ENCODE results near the gene BTBD9.

The BTBD9 gene

DNA sequence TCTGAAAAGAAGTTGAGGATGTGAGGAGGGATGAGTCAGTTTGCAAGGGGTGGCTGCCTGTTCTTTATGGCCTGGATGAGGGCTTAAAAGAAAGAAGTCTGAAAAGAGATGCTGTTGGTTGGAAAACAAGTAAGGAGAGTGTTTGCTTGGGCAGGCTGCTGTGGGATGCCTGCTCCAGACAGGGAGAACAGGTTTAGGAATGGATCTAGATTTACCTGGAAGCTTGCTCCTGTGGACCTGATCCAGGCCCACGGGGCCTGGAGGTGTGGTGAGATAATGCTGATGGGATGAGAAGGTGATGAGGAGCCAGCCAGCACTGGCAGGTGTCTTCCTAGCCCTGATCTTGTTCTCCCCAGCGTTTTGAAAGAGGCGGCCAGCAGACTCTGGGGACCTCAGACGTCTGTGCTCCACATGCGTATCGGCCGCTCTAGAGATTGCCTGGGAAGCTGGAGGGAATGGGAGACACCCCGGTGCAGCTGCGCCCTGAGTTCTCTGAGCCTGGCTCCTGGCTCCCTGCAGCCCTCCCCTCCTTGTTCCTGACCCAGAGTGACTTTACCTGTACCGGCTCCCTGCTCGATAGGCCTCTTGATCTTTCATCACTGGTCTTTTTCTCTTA, 488.9 kb downstream of the BTBD9 start:
- Histone ChIP-seq H3K27me3 (ENCODE audit: control insufficient read depth in 5 of 5, insufficient read depth in 4 of 5, low read length in 5 of 5) (no peaks in the 10 kb centered on the region), H3K27ac (ENCODE audit: low read depth, low read length) (no peak overlapping the region), H3K9ac (ENCODE audit: low read length in 5 of 5) (no peak overlapping the region), H3K36me3 (ENCODE audit: control insufficient read depth in 5 of 5, insufficient read depth in 5 of 5, low read length in 5 of 5) (peaks cover 4 to 34% (median 17%) of the 10 kb centered on the region in 5 donors), H3K9me3 (ENCODE audit: control insufficient read depth in 5 of 5, low read length in 5 of 5) (no peaks in the 10 kb centered on the region), H3K4me1 (ENCODE audit: control insufficient read depth in 5 of 5, insufficient read depth in 5 of 5, low read length in 5 of 5) (peaks cover 0 to 37% (median 20%) of the 10 kb centered on the region in 5 donors), H3K4me3 (ENCODE audit: low read depth in 1 of 5, low read length in 5 of 5) (no peak overlapping the region)

DNA sequence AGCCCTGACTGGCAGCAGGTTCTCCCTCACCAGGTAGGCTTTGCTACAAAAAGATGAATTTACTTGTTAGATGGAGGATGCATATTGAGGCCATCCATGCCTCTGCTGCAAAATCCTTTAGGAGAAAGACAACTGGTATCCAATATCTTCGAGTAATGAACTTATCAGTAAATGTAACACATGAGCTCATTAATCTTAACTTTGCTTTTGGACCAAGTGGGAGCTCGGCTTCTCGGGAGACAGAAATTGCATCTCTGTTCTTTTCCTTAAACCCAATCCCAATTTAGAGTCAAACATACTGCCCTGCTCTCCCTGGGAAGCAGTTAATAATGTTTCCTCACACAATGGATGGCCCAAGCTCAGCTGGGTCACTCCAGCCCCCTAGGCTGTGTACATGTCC, 489.7 kb downstream of the BTBD9 start:
- no peak overlapping the region for H3K4me3 ChIP-seq (ENCODE audit: low read depth in 1 of 5, low read length in 5 of 5)
- H3K36me3 ChIP-seq (ENCODE audit: control insufficient read depth in 5 of 5, insufficient read depth in 5 of 5, low read length in 5 of 5), result peaks cover 4 to 35% (median 19%) of the 10 kb centered on the region in 5 donors
- no peaks in the 10 kb centered on the region for H3K27me3 ChIP-seq (ENCODE audit: control insufficient read depth in 5 of 5, insufficient read depth in 4 of 5, low read length in 5 of 5)
- H3K9me3 ChIP-seq (ENCODE audit: control insufficient read depth in 5 of 5, low read length in 5 of 5), result no peaks in the 10 kb centered on the region
- H3K27ac ChIP-seq (ENCODE audit: low read depth, low read length), result no peak overlapping the region
- H3K9ac ChIP-seq (ENCODE audit: low read length in 5 of 5), result no peak overlapping the region
- H3K4me1 ChIP-seq (ENCODE audit: control insufficient read depth in 5 of 5, insufficient read depth in 5 of 5, low read length in 5 of 5), result peaks cover 0 to 30% (median 13%) of the 10 kb centered on the region in 5 donors

DNA sequence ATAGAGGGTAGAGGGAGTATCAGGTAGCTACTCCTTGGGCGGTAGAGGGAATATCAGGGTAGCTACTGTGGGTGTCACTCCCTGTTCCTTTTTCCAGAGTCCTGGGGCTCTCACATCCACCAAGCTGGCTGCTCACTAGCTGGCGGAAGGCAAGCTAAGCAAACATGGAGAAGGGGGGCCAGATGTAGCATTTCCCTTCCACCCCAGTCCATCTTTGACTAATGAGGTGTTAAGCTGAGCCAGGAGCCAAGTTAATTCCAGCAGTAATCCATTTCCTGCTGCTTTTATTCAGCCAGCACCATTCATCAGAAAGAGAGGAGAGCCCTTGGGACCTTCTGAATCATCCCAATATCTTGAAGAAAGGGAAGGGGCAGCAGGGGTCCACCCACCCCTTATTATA, 490.2 kb downstream of the BTBD9 start:
- H3K27me3 ChIP-seq (ENCODE audit: control insufficient read depth in 5 of 5, insufficient read depth in 4 of 5, low read length in 5 of 5), result no peaks in the 10 kb centered on the region
- H3K9me3 ChIP-seq (ENCODE audit: control insufficient read depth in 5 of 5, low read length in 5 of 5), result no peaks in the 10 kb centered on the region
- no peak overlapping the region for H3K27ac ChIP-seq (ENCODE audit: low read depth, low read length)
- H3K4me3 ChIP-seq (ENCODE audit: low read depth in 1 of 5, low read length in 5 of 5), result no peak overlapping the region
- H3K9ac ChIP-seq (ENCODE audit: low read length in 5 of 5), result no peak overlapping the region
- H3K36me3 ChIP-seq (ENCODE audit: control insufficient read depth in 5 of 5, insufficient read depth in 5 of 5, low read length in 5 of 5), result peaks cover 4 to 36% (median 21%) of the 10 kb centered on the region in 5 donors
- H3K4me1 ChIP-seq (ENCODE audit: control insufficient read depth in 5 of 5, insufficient read depth in 5 of 5, low read length in 5 of 5), result peaks cover 0 to 25% (median 8%) of the 10 kb centered on the region in 5 donors

DNA sequence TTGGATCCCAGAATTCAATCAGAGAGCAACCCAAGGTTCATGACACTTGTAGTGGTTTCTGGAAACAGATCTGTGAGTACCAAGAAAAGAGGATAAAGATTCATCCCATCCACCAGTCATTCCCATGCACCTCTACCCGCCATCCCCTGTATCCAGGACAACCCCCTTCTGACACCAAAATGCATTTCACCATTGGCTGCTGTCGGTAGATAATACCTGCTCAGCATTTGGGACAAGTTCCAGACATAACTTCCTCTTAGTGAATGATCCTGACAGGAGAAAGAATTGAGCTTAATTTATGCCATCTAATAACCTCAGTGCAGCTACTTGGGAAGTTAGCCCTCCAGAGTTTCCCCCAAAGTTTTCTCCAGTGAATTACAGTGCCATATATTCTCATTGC, 491.1 kb downstream of the BTBD9 start:
- H3K9ac ChIP-seq (ENCODE audit: low read length in 5 of 5), result no peak overlapping the region

DNA sequence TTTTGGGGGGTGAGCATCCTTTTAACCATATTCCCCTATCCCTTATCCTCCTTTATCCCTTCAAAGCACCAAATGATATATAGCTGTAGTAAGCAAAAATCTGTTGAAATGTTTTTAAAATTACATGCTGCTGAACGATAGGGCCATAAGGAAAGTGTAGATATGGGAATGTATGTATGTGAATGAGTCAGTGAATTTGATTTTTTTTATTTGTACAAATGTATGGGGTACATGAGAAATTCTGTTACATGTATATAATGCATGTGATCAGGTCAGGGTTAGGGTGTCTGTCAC, 493.0 kb downstream of the BTBD9 start:
- Histone ChIP-seq H3K27me3 (ENCODE audit: control insufficient read depth in 5 of 5, insufficient read depth in 4 of 5, low read length in 5 of 5) (no peaks in the 10 kb centered on the region), H3K9me3 (ENCODE audit: control insufficient read depth in 5 of 5, low read length in 5 of 5) (no peaks in the 10 kb centered on the region), H3K4me3 (ENCODE audit: low read depth in 1 of 5, low read length in 5 of 5) (no peak overlapping the region), H3K4me1 (ENCODE audit: control insufficient read depth in 5 of 5, insufficient read depth in 5 of 5, low read length in 5 of 5) (peaks cover 0 to 15% (median 8%) of the 10 kb centered on the region in 5 donors), H3K36me3 (ENCODE audit: control insufficient read depth in 5 of 5, insufficient read depth in 5 of 5, low read length in 5 of 5) (peaks cover 4 to 13% (median 7%) of the 10 kb centered on the region in 5 donors), H3K27ac (ENCODE audit: low read depth, low read length) (no peak overlapping the region), H3K9ac (ENCODE audit: low read length in 5 of 5) (no peak overlapping the region)

More for the DNA sequence above, 491.1 kb downstream of the BTBD9 start:
- Histone ChIP-seq H3K36me3 (ENCODE audit: control insufficient read depth in 5 of 5, insufficient read depth in 5 of 5, low read length in 5 of 5) (peaks cover 4 to 32% (median 19%) of the 10 kb centered on the region in 5 donors), H3K27me3 (ENCODE audit: control insufficient read depth in 5 of 5, insufficient read depth in 4 of 5, low read length in 5 of 5) (no peaks in the 10 kb centered on the region), H3K27ac (ENCODE audit: low read depth, low read length) (no peak overlapping the region), H3K4me1 (ENCODE audit: control insufficient read depth in 5 of 5, insufficient read depth in 5 of 5, low read length in 5 of 5) (peaks cover 0 to 17% (median 7%) of the 10 kb centered on the region in 5 donors), H3K9me3 (ENCODE audit: control insufficient read depth in 5 of 5, low read length in 5 of 5) (no peaks in the 10 kb centered on the region), H3K4me3 (ENCODE audit: low read depth in 1 of 5, low read length in 5 of 5) (no peak overlapping the region)

DNA sequence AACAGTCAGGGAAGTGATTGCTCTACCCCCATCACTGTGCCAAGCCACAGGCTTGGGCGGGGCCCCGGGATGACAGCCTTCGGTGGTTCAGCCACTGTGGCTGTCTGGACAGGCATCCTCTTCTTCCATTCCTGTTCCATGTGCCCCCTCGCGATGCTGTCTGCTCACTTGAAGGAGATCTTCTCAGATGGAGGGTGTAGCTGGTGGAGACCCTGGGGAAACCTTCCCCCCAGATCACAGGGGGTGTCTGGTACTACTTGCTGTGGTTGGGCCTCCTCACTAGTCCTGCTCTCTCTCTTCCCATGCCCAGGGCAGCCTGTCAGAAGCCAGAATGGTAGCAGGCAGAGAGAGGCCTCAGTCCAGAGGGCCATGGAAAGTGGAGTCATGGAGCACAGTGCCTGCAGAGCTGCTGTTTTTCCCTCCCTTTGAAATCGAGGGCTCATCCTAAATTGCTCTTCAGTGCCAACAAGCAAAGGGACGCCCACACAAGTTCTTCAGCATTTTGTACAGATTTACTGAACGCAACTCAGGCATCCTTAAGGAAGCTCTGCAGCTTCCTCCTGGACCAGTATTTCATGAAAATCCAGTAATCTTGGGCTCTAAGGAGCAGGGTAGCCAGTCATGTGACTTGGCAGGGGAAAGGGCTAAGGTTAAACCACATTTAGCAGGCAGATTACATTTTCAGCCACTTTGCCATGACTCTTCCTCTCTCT, 493.6 kb downstream of the BTBD9 start:
- Histone ChIP-seq H3K9ac (ENCODE audit: low read length in 5 of 5) (no peak overlapping the region), H3K27me3 (ENCODE audit: control insufficient read depth in 5 of 5, insufficient read depth in 4 of 5, low read length in 5 of 5) (no peaks in the 10 kb centered on the region), H3K36me3 (ENCODE audit: control insufficient read depth in 5 of 5, insufficient read depth in 5 of 5, low read length in 5 of 5) (peaks cover 4 to 8% (median 6%) of the 10 kb centered on the region in 5 donors), H3K9me3 (ENCODE audit: control insufficient read depth in 5 of 5, low read length in 5 of 5) (no peaks in the 10 kb centered on the region), H3K4me1 (ENCODE audit: control insufficient read depth in 5 of 5, insufficient read depth in 5 of 5, low read length in 5 of 5) (peaks cover 0 to 15% (median 8%) of the 10 kb centered on the region in 5 donors), H3K27ac (ENCODE audit: low read depth, low read length) (no peak overlapping the region), H3K4me3 (ENCODE audit: low read depth in 1 of 5, low read length in 5 of 5) (no peak overlapping the region)

DNA sequence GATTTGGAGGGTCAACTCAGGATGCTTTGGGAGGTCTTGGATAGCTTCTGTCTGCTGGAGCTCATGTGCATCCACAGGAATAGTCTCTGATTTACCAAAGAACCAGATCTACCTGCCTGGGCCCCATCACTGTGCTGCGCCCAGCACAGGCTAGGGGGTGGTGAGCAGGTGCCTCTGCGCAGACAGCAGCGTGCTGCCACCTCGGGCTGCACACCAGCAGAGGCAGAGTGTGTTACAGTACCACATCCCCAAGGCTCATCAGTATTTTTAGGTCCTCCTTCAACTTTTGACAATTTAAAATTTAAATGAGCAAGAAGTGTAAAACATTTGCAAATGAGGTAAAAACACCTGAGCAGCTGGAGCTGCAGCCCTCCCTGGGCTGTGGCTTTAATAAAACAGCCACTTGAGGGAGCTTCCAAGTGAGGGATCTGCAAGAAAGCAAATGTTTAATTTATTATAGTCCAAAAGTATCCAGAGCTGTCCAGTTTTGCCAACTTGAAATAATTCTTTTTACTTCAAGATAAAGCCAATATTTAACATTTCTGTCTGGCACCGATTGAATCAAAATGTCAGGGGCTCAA, 495.3 kb downstream of the BTBD9 start:
- no peaks in the 10 kb centered on the region for H3K9me3 ChIP-seq (ENCODE audit: control insufficient read depth in 5 of 5, low read length in 5 of 5)
- H3K4me3 ChIP-seq (ENCODE audit: low read depth in 1 of 5, low read length in 5 of 5), result no peak overlapping the region
- no peak overlapping the region for H3K9ac ChIP-seq (ENCODE audit: low read length in 5 of 5)
- H3K27ac ChIP-seq (ENCODE audit: low read depth, low read length), result no peak overlapping the region
- peaks cover 2 to 7% (median 5%) of the 10 kb centered on the region in 5 donors for H3K36me3 ChIP-seq (ENCODE audit: control insufficient read depth in 5 of 5, insufficient read depth in 5 of 5, low read length in 5 of 5)
- H3K27me3 ChIP-seq (ENCODE audit: control insufficient read depth in 5 of 5, insufficient read depth in 4 of 5, low read length in 5 of 5), result no peaks in the 10 kb centered on the region
- peaks cover 0 to 11% (median 8%) of the 10 kb centered on the region in 5 donors for H3K4me1 ChIP-seq (ENCODE audit: control insufficient read depth in 5 of 5, insufficient read depth in 5 of 5, low read length in 5 of 5)

DNA sequence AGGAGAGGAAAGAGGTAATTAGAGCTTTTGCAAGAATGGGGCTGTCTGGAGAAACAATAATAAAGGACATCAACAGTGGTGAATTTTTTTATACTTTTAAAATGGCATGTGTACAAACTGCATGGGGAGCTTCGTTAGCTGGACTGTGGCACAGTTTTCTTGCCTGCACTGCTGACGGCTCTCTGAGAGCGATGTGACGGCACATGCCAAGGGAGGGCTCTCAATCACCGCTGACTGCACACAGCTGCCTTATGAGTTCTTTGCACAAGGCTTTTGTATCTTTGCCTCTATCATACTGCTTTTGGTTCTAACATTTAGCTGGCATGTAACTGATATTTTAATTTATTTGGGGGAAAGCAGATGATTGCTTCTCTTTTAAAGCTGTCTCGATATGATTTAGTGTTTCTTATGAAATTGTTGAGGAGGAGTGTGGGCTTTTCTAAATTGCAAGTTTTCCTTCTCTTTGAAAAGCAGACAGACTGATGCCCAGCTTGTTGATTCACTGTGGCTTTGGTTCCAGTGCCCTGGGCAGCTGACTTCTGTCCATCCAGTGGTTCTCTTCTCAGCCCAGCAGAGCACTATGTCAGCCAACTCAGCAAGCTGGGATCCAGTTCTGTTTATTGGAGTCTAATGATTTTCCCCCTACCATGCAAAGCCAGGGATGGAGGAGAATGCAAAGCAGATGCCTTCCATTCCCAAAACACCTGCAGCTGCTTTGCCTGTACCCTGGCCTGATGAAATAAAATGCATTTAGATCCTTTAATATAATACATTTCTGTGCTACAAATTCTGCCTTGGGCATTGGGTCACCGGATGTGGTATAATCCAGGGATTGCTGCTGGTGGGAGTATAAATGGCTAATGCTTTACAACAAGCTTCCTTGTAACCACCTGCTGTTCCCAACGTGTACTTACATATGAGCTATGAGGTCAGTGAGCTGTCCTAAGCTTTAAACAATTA, 496.3 kb downstream of the BTBD9 start:
- H3K27ac ChIP-seq (ENCODE audit: low read depth, low read length), result no peak overlapping the region
- no peaks in the 10 kb centered on the region for H3K9me3 ChIP-seq (ENCODE audit: control insufficient read depth in 5 of 5, low read length in 5 of 5)
- H3K9ac ChIP-seq (ENCODE audit: low read length in 5 of 5), result no peak overlapping the region
- H3K27me3 ChIP-seq (ENCODE audit: control insufficient read depth in 5 of 5, insufficient read depth in 4 of 5, low read length in 5 of 5), result no peaks in the 10 kb centered on the region
- peaks cover 0 to 9% (median 0%) of the 10 kb centered on the region in 5 donors for H3K4me1 ChIP-seq (ENCODE audit: control insufficient read depth in 5 of 5, insufficient read depth in 5 of 5, low read length in 5 of 5)
- H3K4me3 ChIP-seq (ENCODE audit: low read depth in 1 of 5, low read length in 5 of 5), result no peak overlapping the region
- H3K36me3 ChIP-seq (ENCODE audit: control insufficient read depth in 5 of 5, insufficient read depth in 5 of 5, low read length in 5 of 5), result peaks cover 2 to 7% (median 3%) of the 10 kb centered on the region in 5 donors

DNA sequence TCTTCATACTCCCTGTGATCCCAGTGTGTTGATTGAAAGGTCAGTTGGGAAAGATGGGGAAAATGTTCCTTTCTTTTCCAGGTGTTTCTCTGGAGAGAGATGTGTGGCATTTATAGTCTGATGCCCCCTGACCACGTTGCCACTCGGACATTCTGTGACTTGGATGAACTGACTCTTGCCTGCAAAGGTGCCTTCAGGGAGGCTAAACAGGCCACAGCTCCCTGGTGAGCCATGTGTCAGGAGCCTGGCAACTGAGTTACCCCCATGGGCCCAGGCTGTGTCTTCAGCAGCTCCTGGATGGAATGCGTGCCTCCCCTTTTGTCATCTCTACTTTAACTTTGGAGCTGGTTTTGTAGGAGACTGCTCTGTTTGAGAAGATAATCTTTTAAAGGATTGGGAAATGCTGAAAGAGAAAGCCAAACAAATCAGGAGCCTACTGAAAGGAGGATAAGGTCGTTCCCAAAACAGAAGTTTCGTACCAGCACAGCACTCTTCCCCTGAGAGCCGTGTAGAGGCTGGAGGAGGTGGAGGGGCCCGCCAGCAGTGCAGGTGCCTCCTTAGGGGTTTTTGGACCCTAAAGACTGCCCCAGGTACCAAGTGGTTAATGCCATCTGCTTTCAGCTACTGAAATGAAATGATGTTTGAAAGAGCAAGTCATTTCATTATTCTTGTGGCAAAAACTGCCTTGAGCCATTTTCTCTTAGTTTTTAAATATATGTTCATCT, 497.4 kb downstream of the BTBD9 start:
- no peak overlapping the region for H3K4me3 ChIP-seq (ENCODE audit: low read depth in 1 of 5, low read length in 5 of 5)
- H3K27ac ChIP-seq (ENCODE audit: low read depth, low read length), result no peak overlapping the region
- peaks cover 0 to 9% (median 0%) of the 10 kb centered on the region in 5 donors for H3K4me1 ChIP-seq (ENCODE audit: control insufficient read depth in 5 of 5, insufficient read depth in 5 of 5, low read length in 5 of 5)
- no peak overlapping the region for H3K9ac ChIP-seq (ENCODE audit: low read length in 5 of 5)
- H3K9me3 ChIP-seq (ENCODE audit: control insufficient read depth in 5 of 5, low read length in 5 of 5), result no peaks in the 10 kb centered on the region
- H3K27me3 ChIP-seq (ENCODE audit: control insufficient read depth in 5 of 5, insufficient read depth in 4 of 5, low read length in 5 of 5), result no peaks in the 10 kb centered on the region
- peaks cover 2 to 7% (median 3%) of the 10 kb centered on the region in 5 donors for H3K36me3 ChIP-seq (ENCODE audit: control insufficient read depth in 5 of 5, insufficient read depth in 5 of 5, low read length in 5 of 5)
